MCF 10A (cell line): ENCODE data around the gene CSNK2A1. TPM values are rescaled to one million over a fixed set of nuclear protein-coding genes. Genes with fewer than 3 reads are reported as not detected.

ENCODE experiments used
- BruUV-seq: library from RNA; stranded (reverse); fragments of 400-500 nt; replicated peaks from 2 replicates; lab custom pipeline; 2021; lab: Mats Ljungman, UMichigan
- CTCF ChIA-PET: fragments of 300-600 bp; sonication (Branson Sonifier 250); formaldehyde crosslinking; extraction: SDS; loops from one replicate; lab custom pipeline; 2021; ENCODE audit warnings: antibody characterized with exemption, inconsistent platforms; lab: Yijun Ruan, JAX
- POLR2A ChIA-PET: fragments of 300-600, 350-650 bp; sonication (Branson Sonifier 250); formaldehyde crosslinking; extraction: SDS; loops from one replicate; lab custom pipeline; 2020; ENCODE audit warnings: antibody characterized with exemption, inconsistent platforms; lab: Yijun Ruan, JAX
- DNase-seq: peaks from one replicate; pipeline ENCODE4 v3.0.0-alpha.2; 2018; ENCODE audit not compliant: unreplicated experiment
- H3K27ac Mint-ChIP-seq: one replicate; pipeline ENCODE4 v1.8.0; 2022; ENCODE audit warnings: mild to moderate bottlenecking, low read depth, mixed read lengths; ENCODE audit not compliant: unreplicated experiment
- H3K27me3 Mint-ChIP-seq: one replicate; pipeline ENCODE4 v1.8.0; 2022; ENCODE audit warnings: mixed read lengths; ENCODE audit not compliant: insufficient read depth, unreplicated experiment
- H3K36me3 Mint-ChIP-seq: one replicate; pipeline ENCODE4 v1.8.0; 2022; ENCODE audit warnings: mild to moderate bottlenecking, moderate library complexity, mixed read lengths; ENCODE audit not compliant: insufficient read depth, unreplicated experiment
- H3K4me1 Mint-ChIP-seq: one replicate; pipeline ENCODE4 v1.8.0; 2022; ENCODE audit warnings: mixed read lengths; ENCODE audit not compliant: insufficient read depth, unreplicated experiment
- H3K4me3 Mint-ChIP-seq: one replicate; pipeline ENCODE4 v1.8.0; 2022; ENCODE audit warnings: mild to moderate bottlenecking, moderate library complexity, mixed read lengths; ENCODE audit not compliant: unreplicated experiment
- H3K9me3 Mint-ChIP-seq: one replicate; pipeline ENCODE4 v1.8.0; 2022; ENCODE audit warnings: mixed read lengths; ENCODE audit not compliant: unreplicated experiment
- intact Hi-C: fragments of 100-400 bp; cut with micrococcal nuclease; formaldehyde crosslinking; loops from 2 replicates; pipeline ENCODE4 v1.14.1; 2022
- total RNA-seq: library from RNA; stranded (reverse); gene quantifications from 2 replicates; pipeline ENCODE4 v1.2.3, GENCODE V29; 2022
- TF ChIP-seq, protein P1 (sequence below): fragments of 200-600 bp; IDR thresholded peaks from one replicate; pipeline ENCODE4 v1.8.0; 2022; ENCODE audit warnings: antibody characterized with exemption, mild to moderate bottlenecking; ENCODE audit not compliant: unreplicated experiment

Gene CSNK2A1
- total RNA-seq, 1 experiment from 2014 or later = 271 TPM

GRCh38 chr20:588932-589672 lies 45.5 kb upstream of the CSNK2A1 start:
- DNase-seq = no peak
- no peaks in the 10 kb centered on the region for H3K36me3 Mint-ChIP-seq
- BruUV-seq = no TSS peak
- no peak overlapping the region for H3K4me3 Mint-ChIP-seq
- H3K9me3 Mint-ChIP-seq = no peaks in the 10 kb centered on the region
- no peaks in the 10 kb centered on the region for H3K4me1 Mint-ChIP-seq
- TF ChIP-seq, protein P1, sequence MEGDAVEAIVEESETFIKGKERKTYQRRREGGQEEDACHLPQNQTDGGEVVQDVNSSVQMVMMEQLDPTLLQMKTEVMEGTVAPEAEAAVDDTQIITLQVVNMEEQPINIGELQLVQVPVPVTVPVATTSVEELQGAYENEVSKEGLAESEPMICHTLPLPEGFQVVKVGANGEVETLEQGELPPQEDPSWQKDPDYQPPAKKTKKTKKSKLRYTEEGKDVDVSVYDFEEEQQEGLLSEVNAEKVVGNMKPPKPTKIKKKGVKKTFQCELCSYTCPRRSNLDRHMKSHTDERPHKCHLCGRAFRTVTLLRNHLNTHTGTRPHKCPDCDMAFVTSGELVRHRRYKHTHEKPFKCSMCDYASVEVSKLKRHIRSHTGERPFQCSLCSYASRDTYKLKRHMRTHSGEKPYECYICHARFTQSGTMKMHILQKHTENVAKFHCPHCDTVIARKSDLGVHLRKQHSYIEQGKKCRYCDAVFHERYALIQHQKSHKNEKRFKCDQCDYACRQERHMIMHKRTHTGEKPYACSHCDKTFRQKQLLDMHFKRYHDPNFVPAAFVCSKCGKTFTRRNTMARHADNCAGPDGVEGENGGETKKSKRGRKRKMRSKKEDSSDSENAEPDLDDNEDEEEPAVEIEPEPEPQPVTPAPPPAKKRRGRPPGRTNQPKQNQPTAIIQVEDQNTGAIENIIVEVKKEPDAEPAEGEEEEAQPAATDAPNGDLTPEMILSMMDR = no peak
- H3K27me3 Mint-ChIP-seq = peaks cover 47% of the 10 kb centered on the region
- H3K27ac Mint-ChIP-seq = no peak overlapping the region
- intact Hi-C loops = no loop called here
- POLR2A ChIA-PET = no interaction called here
- CTCF ChIA-PET = interaction anchor here (0.7 kb wide), 2 partner anchors 56 to 57 kb away, joined by 3 read pairs; no protein-coding TSS in a partner anchor

DNA sequence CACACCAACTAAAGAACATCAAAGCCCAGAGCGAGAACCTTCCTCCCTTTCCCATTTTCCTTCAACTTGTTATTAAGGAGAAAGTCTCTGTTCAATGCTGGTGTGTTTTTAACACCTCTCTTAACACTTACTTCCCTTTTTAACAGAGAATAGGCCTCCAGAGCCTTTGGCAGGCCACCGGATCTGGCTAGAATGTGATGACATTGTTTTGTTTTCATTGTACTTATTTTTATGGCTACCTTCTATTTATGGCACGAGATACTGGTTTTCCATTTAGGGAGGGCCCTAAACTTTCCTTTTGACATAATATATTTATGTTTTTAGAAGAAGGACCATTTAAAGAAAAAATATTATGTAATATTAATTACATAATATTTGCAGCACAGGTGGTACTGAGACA lies 44.9 kb upstream of the CSNK2A1 start:
- POLR2A ChIA-PET = no interaction called here
- CTCF ChIA-PET = interaction anchor here (0.7 to 0.8 kb wide), 3 partner anchors 10 to 51 kb away, joined by 3 read pairs; no protein-coding TSS in a partner anchor
- Mint-ChIP-seq H3K27ac (no peak overlapping the region), H3K36me3 (no peaks in the 10 kb centered on the region), H3K4me3 (no peak overlapping the region), H3K4me1 (no peaks in the 10 kb centered on the region), H3K27me3 (peaks cover 47% of the 10 kb centered on the region), H3K9me3 (no peaks in the 10 kb centered on the region)
- no TSS peak for BruUV-seq
- intact Hi-C loops = no loop called here
- TF ChIP-seq, protein P1 = no peak
- no peak for DNase-seq

GRCh38 chr20:584971-585301 lies 41.3 kb upstream of the CSNK2A1 start:
- Mint-ChIP-seq H3K9me3 (no peaks in the 10 kb centered on the region), H3K4me3 (no peak overlapping the region), H3K36me3 (no peaks in the 10 kb centered on the region), H3K27me3 (peaks cover 18% of the 10 kb centered on the region), H3K4me1 (no peaks in the 10 kb centered on the region), H3K27ac (no peak overlapping the region)
- ChIA-PET CTCF (no interaction called here), POLR2A (interaction anchor here (1.0 kb wide), 1 partner anchor 38 kb away, joined by 3 read pairs; no protein-coding TSS in a partner anchor)
- BruUV-seq = no TSS peak
- DNase-seq = no peak
- intact Hi-C loops = no loop called here
- TF ChIP-seq, protein P1 = no peak

DNA sequence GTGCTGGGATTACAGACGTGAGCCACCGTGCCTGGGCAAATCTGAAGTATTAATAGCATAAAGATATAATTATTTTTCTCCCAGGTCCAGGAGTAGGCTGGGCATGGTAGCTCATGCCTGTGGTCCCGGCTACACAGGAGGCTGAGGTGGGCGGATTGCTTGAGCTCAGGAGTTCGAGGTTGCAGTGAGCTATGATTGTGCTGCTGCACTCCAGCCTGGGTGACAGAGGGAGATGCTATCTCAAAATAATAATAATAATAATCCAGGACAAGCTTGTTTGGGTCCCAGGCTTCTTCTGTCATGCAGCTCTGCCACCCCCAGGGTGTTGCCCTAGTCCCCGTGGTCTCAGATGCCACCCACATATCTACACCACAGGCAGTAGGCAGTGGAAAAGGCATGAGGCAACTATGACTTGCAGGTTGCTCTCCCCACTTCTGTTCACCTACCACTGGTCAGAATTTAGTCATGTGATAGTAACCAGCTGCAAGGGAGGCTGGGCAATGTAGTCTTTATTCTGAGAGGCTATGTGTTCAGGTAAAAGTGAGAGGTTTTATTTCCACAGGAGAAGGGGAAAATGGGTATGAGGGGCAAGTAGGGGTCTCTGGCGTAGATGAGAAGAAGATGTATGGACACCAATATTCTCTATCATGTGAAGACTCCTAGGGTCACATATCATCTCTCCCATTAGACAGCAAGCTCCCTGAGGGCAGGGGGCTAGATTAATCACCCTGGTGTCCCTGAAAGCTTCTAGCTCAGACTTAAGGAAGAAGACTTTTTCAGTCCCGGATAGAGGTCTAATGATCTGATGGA lies 40.8 kb upstream of the CSNK2A1 start:
- BruUV-seq = no TSS peak
- no peaks in the 10 kb centered on the region for H3K4me1 Mint-ChIP-seq
- TF ChIP-seq, protein P1 = no peak
- intact Hi-C loops = no loop called here
- H3K4me3 Mint-ChIP-seq = no peak overlapping the region
- CTCF ChIA-PET = interaction anchor here (0.8 to 1.4 kb wide), 3 partner anchors 14 to 154 kb away, joined by 3 read pairs; no protein-coding TSS in a partner anchor
- H3K9me3 Mint-ChIP-seq = no peaks in the 10 kb centered on the region
- H3K36me3 Mint-ChIP-seq = no peaks in the 10 kb centered on the region
- H3K27me3 Mint-ChIP-seq = peaks cover 16% of the 10 kb centered on the region
- H3K27ac Mint-ChIP-seq = no peak overlapping the region
- DNase-seq = peak; percentile 26
- POLR2A ChIA-PET = interaction anchor here (1.0 to 1.4 kb wide), 2 partner anchors 10 to 39 kb away, joined by 3 read pairs; no protein-coding TSS in a partner anchor
